OCI-LY7 (cell line): ENCODE measurements around the gene ARF5.

ENCODE experiments used
- CTCF ChIP-seq: fragments of 200-600 bp; sonication (generic); conservative IDR thresholded peaks from 2 replicates; pipeline ENCODE4 v1.5.1; 2014; ENCODE audit warnings: mild to moderate bottlenecking, antibody characterized with exemption, low read length, moderate library complexity, mixed read lengths
- EZH2phosphoT487 ChIP-seq: fragments of 200-600 bp; sonication (generic); IDR thresholded peaks from 2 replicates; pipeline ENCODE4 v1.6.1; 2018; ENCODE audit warnings: low read depth, borderline replicate concordance, mild to moderate bottlenecking, mixed run types, antibody characterized with exemption, low read length, moderate library complexity, mixed read lengths

GRCh38 chr7:127566242-127566641 lies 22.0 kb upstream of the ARF5 start:
- TF ChIP-seq CTCF, result no peak
- TF ChIP-seq EZH2phosphoT487, result no peak
